NCI-H146 treated with DMSO at 0.1 percent for 48 hours (cell line): ENCODE data around the gene RAPH1.
"Not testable (repeated sequence)": the region's sequence is repeated elsewhere in the genome, so short reads cannot be mapped to it uniquely, and the experiment has no call there.

ENCODE experiments used
- DNase-seq: peaks from one replicate; lab custom pipeline; 2025; ENCODE audit not compliant: unreplicated experiment; lab: John Stamatoyannopoulos, UW

Gene RAPH1

GRCh38 chr2:203547356-203547755, 12.3 kb upstream of the RAPH1 start:
- no peak for DNase-seq

DNA sequence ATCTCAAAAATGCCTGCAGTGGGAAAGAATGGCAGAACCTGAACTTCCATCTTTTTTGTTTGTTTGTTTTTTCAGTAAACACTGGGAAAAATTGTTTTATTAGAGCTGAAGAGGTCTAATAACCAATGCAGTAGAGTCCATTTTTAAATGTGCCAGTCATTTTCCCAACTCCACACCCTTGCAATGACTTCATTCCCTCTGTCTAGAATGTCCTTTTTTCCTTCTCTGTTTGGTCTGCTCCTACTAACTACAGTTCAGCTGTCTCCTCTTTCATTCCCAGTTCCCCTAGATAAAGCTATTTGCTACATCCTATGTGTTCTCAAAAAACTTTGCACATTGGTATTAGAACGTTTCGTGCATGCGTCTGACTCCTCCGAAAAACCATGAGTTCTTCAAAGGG, 9.3 kb upstream of the RAPH1 start:
- no peak for DNase-seq

DNA sequence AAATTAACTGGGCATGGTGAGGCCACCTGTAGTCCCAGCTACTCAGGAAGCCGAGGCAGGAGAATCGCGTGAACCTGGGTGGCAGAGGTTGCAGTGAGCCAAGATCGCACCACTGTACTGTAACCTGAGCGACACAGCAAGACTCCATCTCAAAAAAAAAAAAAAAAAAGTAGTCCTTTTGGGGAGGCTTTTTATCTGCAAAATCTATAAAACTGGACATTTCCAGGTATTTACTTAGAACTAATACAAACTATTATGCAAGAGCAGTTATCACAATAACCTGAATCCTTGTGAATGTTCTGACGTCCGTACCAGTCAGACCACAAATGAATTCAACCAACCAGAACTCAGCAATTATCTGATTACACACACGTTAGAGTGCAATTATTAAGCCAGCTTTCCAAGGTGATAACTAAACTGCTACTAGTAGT, 8.8 kb upstream of the RAPH1 start:
- peak; percentile 27 for DNase-seq

GRCh38 chr2:203540598-203540997, 5.5 kb upstream of the RAPH1 start:
- DNase-seq: not testable (repeated sequence)

DNA sequence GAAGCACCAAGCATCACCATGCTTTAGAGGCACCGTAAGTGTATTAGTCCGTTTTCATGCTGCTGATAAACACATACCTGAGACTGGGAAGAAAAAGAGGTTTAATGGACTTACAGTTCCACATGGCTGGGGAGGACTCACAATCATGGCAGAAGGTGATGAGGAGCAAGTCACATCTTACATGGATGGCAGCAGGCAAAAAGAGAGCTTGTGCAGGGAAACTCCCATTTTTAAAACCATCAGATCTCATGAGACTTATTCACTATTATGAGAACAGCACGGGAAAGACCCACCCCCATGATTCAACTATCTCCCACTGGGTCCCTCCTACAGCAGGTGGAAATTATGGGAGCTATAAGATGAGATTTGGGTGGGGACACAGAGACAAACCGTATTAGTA, 3.1 kb upstream of the RAPH1 start:
- DNase-seq: not testable (repeated sequence)

GRCh38 chr2:203536586-203536951, 1.5 kb upstream of the RAPH1 start:
- not testable (repeated sequence) for DNase-seq

- DNase-seq: no peak
Observed at GRCh38 chr2:203535784-203536585, 884 bp upstream of the RAPH1 start.

GRCh38 chr2:203534621-203535077, 452 bp downstream of the RAPH1 start:
- no peak for DNase-seq

- DNase-seq: no peak
Observed at GRCh38 chr2:203533676-203534591, 1.2 kb downstream of the RAPH1 start.

DNA sequence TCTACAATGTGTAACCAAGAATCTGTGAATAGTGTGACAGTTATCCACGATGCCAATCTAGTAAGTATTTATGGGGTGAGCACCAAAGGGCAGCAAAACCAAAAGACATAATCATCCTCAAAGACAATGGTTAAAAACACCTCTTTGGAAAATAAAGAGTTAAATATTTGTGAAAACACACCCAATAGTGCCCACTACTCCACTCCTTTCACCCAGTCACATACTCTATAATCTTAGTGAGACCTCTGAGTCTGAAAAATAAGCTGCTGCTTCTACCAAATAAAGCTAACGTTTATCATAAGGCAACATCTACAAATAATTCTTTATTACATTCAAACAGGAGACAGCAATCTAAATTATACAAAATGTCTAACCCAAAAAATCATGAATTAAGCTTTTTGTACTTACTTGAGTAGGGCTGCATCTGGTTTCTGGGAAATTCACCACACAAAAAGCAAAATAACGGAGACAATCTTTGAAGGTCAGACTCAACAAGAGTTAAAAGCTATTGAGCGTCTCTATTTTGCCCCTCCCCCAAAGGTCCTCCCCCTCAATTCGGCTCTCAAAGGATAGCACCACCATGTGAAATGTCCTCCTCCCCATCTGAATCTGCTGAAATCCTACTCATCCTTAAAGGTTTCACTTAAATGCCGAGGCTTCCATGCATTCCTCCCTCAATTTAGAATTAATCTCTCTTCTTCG, 2.0 kb downstream of the RAPH1 start:
- no peak for DNase-seq

DNA sequence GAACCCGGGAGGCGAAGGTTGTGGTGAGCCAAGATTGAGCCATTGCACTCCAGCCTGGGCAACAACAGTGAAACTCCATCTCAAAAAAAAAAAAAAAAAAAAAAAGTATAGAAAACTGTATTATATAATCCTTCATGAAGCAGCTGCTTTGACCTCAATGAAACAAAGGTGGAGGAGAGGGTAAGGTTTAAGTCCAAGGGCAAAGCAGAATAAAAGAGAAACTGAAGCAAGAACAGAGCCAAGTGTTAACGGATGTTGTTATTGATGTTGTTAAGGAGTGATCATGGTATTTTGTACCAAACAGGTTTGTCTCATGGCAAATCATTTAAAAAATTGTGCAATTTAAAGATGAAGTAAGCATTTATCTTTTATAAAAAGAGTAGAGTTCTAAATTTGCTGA, 7.4 kb downstream of the RAPH1 start:
- DNase-seq: no peak

GRCh38 chr2:203513268-203513667, 21.8 kb downstream of the RAPH1 start:
- DNase-seq: not testable (repeated sequence)

GRCh38 chr2:203510941-203511305, 24.2 kb downstream of the RAPH1 start:
- no peak for DNase-seq

- no peak for DNase-seq
Observed at GRCh38 chr2:203510256-203510940, 24.7 kb downstream of the RAPH1 start.

GRCh38 chr2:203503460-203503859, 31.6 kb downstream of the RAPH1 start:
- not testable (repeated sequence) for DNase-seq

- no peak for DNase-seq
Observed at GRCh38 chr2:203501873-203502272, 33.2 kb downstream of the RAPH1 start.

DNA sequence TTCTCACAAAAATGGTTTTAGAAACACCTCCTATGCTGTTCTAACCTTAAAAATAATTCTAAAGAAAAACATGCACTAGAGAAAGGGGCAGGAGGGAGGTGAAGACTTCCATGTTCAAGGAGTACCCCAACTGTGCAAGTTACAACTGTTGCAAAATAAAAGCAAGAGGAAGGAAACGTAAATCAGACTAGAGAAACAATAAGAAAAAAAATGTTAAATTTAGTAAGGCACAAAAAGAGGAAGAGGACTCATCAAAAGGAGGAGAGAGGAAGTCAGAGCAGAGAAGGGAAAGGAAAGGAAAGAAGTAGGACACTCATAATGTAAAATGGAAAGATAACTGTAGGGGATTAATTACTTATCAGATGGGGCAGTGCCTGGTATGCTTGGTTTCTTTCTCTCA, 34.1 kb downstream of the RAPH1 start:
- DNase-seq: no peak

DNA sequence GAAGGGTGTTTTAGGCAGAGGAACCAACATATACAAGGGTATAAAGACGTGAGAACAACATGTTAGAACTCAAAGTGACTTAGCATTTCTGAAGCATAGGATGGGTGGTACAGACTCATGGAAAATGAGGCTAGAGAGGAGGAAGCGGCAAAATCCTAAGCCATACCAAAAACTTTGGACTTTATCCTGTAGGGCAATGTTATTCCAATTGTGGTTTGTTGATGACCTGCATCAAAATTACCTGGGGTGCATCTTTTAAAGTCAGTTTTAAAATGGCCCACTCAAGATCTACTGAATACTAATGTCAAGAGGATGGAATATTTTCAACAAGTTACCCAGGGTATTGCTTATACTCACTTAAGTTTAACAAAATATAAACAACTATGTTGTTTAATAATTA, 34.8 kb downstream of the RAPH1 start:
- DNase-seq: no peak

- DNase-seq: no peak
Observed at GRCh38 chr2:203498161-203498560, 36.9 kb downstream of the RAPH1 start.

DNA sequence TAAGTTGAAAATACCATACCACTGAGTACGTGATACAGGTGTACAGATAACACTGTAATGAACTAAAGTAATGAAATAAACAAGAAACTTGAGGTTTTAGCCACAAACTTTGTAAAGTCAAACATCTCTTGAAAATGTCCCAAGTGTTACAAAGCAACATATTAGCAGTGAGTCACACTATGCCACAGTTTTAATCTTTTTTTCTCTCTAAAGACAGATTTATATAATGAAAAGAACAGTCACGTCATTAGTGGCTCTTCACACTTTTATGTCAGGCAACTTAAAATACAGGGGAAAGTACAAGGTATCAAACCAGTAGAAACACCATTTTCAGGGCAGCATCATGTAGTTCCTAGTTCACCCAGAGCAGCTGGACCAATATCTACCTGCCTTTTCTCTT, 42.1 kb downstream of the RAPH1 start:
- no peak for DNase-seq

DNA sequence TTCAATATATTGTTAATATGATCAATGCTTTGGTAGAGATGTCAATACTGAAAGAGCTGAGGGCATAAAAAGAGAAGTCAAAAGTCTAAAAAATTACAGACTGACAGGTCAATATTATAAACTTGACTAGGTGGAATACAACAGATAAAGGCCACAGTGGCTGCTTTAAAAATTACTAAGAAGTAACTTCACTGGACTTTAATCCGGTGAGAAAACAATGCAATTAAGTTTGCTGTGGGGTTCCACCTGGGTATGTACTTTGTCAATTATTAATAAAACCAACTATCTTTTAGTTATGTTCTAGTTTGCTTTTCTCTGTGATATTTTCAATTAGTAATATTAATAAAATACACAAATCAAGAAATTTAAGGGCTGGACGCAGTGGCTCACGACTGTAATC, 44.7 kb downstream of the RAPH1 start:
- no peak for DNase-seq
